Smooth muscle cell (in vitro differentiated cells): Measurements from ENCODE around the gene C11orf68. TPM values are rescaled to one million over a fixed set of nuclear protein-coding genes. Genes with fewer than 3 reads are reported as not detected.

Source experiments
- DNase-seq: peaks from one replicate; lab custom pipeline; 2025; ENCODE audit not compliant: unreplicated experiment; lab: John Stamatoyannopoulos, UW
- H2AFZ ChIP-seq: fragments of 200-600 bp; sonication (generic); 2 replicates; pipeline ENCODE4 v1.6.0; 2016; ENCODE audit warnings: antibody characterized with exemption, low read depth, mild to moderate bottlenecking
- H3F3A ChIP-seq: fragments of 200-600 bp; sonication (generic); 2 replicates; pipeline ENCODE4 v1.6.0; 2017; ENCODE audit warnings: antibody characterized with exemption, low read depth
- H3K27ac ChIP-seq: fragments of 200-600 bp; sonication (generic); 2 replicates; pipeline ENCODE4 v1.5.1; 2016; ENCODE audit warnings: low read depth, mild to moderate bottlenecking
- H3K27me3 ChIP-seq: fragments of 200-600 bp; sonication (generic); 2 replicates; pipeline ENCODE4 v1.6.1; 2016; ENCODE audit warnings: low read depth, mild to moderate bottlenecking
- H3K36me3 ChIP-seq: fragments of 200-600 bp; sonication (generic); 2 replicates; pipeline ENCODE4 v1.5.1; 2016; ENCODE audit warnings: low read depth
- H3K4me1 ChIP-seq: fragments of 200-600 bp; sonication (generic); 2 replicates; pipeline ENCODE4 v1.5.1; 2016; ENCODE audit warnings: low read depth
- H3K4me2 ChIP-seq: fragments of 200-600 bp; sonication (generic); 2 replicates; pipeline ENCODE4 v1.6.0; 2016; ENCODE audit warnings: mild to moderate bottlenecking
- H3K4me3 ChIP-seq: fragments of 200-600 bp; sonication (generic); 2 replicates; pipeline ENCODE4 v1.5.1; 2016; ENCODE audit warnings: mild to moderate bottlenecking
- H3K79me2 ChIP-seq: fragments of 200-600 bp; sonication (generic); 2 replicates; pipeline ENCODE4 v1.6.0; 2016; ENCODE audit warnings: low read depth, mild to moderate bottlenecking
- H3K9ac ChIP-seq: fragments of 200-600 bp; sonication (generic); 2 replicates; pipeline ENCODE4 v1.6.0; 2016; ENCODE audit warnings: low read depth
- H3K9me3 ChIP-seq: fragments of 200-600 bp; sonication (generic); replicated peaks from 2 replicates; pipeline ENCODE4 v1.5.1; 2016; ENCODE audit warnings: low read depth
- H4K20me1 ChIP-seq: fragments of 200-600 bp; sonication (generic); 2 replicates; pipeline ENCODE4 v1.6.0; 2016; ENCODE audit warnings: low read depth
- CTCF ChIP-seq: fragments of 200-600 bp; sonication (generic); IDR thresholded peaks from 2 replicates; pipeline ENCODE4 v1.5.1; 2017; ENCODE audit warnings: borderline replicate concordance, mild to moderate bottlenecking, antibody characterized with exemption; ENCODE audit not compliant: insufficient read depth, poor library complexity, severe bottlenecking
- WGBS: methylation state at CpG from one replicate; pipeline ENCODE4 v1.1.7; 2016; ENCODE audit warnings: low lambda C conversion rate; 5-methylcytosine and 5-hydroxymethylcytosine counted together
- polyA plus RNA-seq: library from polyadenylated mRNA; unstranded; fragments of >200 nt; fragmentation: Nextera tagmentation; extraction: Ambion mirVana; gene quantifications from 2 replicates; pipeline ENCODE4 v1.2.1, GENCODE V29; 2016
- total RNA-seq: library from RNA; depleted of rRNA; stranded (reverse); fragments of >200 nt; gene quantifications from 2 replicates; pipeline ENCODE4 v1.2.3, GENCODE V29; 2014

The C11orf68 gene
- total and polyA plus RNA-seq, 2 experiments from 2014 or later, result 41.2 to 99.5 TPM

GRCh38 chr11:65879617-65880016 is 39.2 kb downstream of the C11orf68 start, which contains the start of gene CTSW:
Gene CTSW (plus strand): TSS chr11:65879837. CDS start chr11:65879855, 18 bp downstream.
- H3K27me3 ChIP-seq, result no peaks in the 10 kb centered on the region
- H3K4me3 ChIP-seq, result no peak within 1 kb of the TSS
- no peaks in the 10 kb centered on the region for H3K4me1 ChIP-seq
- no peak within 1 kb of the TSS for H3K27ac ChIP-seq
- TF ChIP-seq CTCF, result no peak
- H3F3A ChIP-seq, result no peaks in the 10 kb centered on the region
- no peaks in the 10 kb centered on the region for H3K9me3 ChIP-seq
- H2AFZ ChIP-seq, result no peak within 1 kb of the TSS
- H3K79me2 ChIP-seq, result no peaks in the 10 kb centered on the region
- 87% methylated on average over 6 of the region's 7 CpGs for WGBS
- H3K36me3 ChIP-seq, result no peaks in the 10 kb centered on the region
- H3K4me2 ChIP-seq, result no peak within 1 kb of the TSS
- H3K9ac ChIP-seq, result no peak within 1 kb of the TSS
- H4K20me1 ChIP-seq, result peaks cover 5% of the 10 kb centered on the region
- no peak for DNase-seq

- H3K9ac ChIP-seq, result peak overlapping the region; percentile 79
- H3K79me2 ChIP-seq, result no peaks in the 10 kb centered on the region
- peaks cover 5% of the 10 kb centered on the region for H3F3A ChIP-seq
- peak overlapping the region; percentile 61 for H3K27ac ChIP-seq
- no peaks in the 10 kb centered on the region for H3K9me3 ChIP-seq
- H3K36me3 ChIP-seq, result no peaks in the 10 kb centered on the region
- peak overlapping the region; percentile 55 for H3K4me3 ChIP-seq
- whole genome bisulfite sequencing, result 9% methylated on average over 54 of the region's 54 CpGs
- TF ChIP-seq CTCF, result no peak
- peak; percentile 87 for DNase-seq
- no peaks in the 10 kb centered on the region for H3K27me3 ChIP-seq
- peak overlapping the region; percentile 99 for H3K4me2 ChIP-seq
- H2AFZ ChIP-seq, result no peak overlapping the region
- H3K4me1 ChIP-seq, result no peaks in the 10 kb centered on the region
- no peaks in the 10 kb centered on the region for H4K20me1 ChIP-seq
These were observed 45.3 kb downstream of the C11orf68 start for GRCh38 chr11:65873318-65874156.

- peak within 1 kb of the TSS; percentile 99 for H3K4me2 ChIP-seq
- H3K36me3 ChIP-seq, result no peaks in the 10 kb centered on the region
- H3K27me3 ChIP-seq, result no peaks in the 10 kb centered on the region
- H2AFZ ChIP-seq, result no peak within 1 kb of the TSS
- TF ChIP-seq CTCF, result no peak
- H3K9me3 ChIP-seq, result no peaks in the 10 kb centered on the region
- peak; percentile 57 for DNase-seq
- no peaks in the 10 kb centered on the region for H3K79me2 ChIP-seq
- H3F3A ChIP-seq, result peaks cover 13% of the 10 kb centered on the region
- no peaks in the 10 kb centered on the region for H3K4me1 ChIP-seq
- H4K20me1 ChIP-seq, result peaks cover 5% of the 10 kb centered on the region
- peak within 1 kb of the TSS; percentile 61 for H3K27ac ChIP-seq
- H3K4me3 ChIP-seq, result peak within 1 kb of the TSS; percentile 55
- WGBS, result under 1% methylated on average over 17 of the region's 69 CpGs
- H3K9ac ChIP-seq, result peak within 1 kb of the TSS; percentile 79
These were observed 46.1 kb downstream of the C11orf68 start, which contains the start of gene EFEMP2 for GRCh38 chr11:65872586-65873317. Gene EFEMP2 (minus strand): TSS chr11:65872800. CDS start chr11:65872354, 446 bp downstream.
